ENCODE results near the gene PCYOX1L.
A peak's percentile ranks its signal among the peaks of the same experiment; 100 is the strongest.

The PCYOX1L gene

DNA sequence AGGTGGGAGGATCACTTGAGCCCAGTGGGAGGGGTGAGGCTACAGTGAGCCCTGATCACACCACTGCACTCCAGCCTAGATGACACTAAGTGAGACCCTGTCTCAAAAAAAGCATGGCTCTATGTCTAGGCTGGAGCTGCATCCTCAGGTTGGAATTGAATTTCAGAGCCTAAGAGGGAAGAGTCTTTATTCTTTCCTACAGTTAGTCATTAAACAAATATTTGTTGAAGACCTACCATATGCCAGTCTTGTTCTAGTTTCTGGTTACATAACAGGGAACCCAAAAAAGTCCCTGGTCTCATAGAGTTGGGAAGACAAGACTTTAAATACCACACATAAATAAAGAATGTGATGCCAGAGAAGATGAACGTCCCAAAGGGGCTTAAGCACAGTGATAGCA, 19.5 kb upstream of the PCYOX1L start:
- TF ChIP-seq, protein P1, sequence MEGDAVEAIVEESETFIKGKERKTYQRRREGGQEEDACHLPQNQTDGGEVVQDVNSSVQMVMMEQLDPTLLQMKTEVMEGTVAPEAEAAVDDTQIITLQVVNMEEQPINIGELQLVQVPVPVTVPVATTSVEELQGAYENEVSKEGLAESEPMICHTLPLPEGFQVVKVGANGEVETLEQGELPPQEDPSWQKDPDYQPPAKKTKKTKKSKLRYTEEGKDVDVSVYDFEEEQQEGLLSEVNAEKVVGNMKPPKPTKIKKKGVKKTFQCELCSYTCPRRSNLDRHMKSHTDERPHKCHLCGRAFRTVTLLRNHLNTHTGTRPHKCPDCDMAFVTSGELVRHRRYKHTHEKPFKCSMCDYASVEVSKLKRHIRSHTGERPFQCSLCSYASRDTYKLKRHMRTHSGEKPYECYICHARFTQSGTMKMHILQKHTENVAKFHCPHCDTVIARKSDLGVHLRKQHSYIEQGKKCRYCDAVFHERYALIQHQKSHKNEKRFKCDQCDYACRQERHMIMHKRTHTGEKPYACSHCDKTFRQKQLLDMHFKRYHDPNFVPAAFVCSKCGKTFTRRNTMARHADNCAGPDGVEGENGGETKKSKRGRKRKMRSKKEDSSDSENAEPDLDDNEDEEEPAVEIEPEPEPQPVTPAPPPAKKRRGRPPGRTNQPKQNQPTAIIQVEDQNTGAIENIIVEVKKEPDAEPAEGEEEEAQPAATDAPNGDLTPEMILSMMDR (IDR thresholded peaks at IDR 0.05; ENCODE audit: low read depth, low read length), result no peak

DNA sequence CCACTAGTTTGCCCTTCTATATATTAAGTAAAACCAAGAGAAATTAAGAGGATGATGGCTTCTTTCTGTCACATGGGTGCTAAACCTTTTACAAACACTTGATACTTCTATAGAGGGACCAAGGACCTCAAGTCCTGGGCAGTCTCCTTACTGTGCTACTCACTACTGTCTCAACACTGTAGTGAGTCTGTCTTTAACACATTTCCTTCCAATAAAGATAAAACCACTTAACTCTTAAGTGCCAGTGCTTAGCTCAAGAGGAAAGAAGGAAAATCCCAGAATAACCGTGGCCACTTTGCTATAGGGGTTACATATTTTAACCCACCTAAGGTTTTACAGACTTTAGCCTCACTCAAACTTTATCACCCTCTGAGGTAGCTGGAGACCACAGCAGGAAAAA, 16.9 kb upstream of the PCYOX1L start:
- no peak overlapping the region for H3K4me3 ChIP-seq (ENCODE audit: low read depth, low read length)
- TF ChIP-seq, protein P1 (IDR thresholded peaks at IDR 0.05; ENCODE audit: low read depth, low read length), result no peak

More for the DNA sequence above, 19.5 kb upstream of the PCYOX1L start:
- no peak overlapping the region for H3K4me3 ChIP-seq (ENCODE audit: low read depth, low read length)

DNA sequence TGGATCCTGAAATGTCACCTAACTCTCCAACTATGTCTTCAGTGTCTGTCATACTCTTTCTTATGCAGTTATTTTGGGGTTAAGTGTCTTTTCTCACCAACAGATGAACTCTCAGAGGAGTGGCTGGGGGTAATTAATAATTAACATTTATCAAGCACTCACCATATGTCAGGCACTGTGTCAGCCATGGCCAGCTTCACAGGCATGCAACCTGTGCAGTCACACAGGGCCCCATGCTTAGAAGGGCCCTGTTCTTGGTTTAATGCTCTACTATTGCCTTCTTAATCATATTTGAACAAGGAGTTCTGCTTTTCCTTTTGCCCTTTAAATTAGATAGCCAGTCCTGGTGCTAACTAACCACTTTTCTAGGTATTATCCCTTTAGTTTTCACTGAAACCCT, 16.0 kb upstream of the PCYOX1L start:
- no peak overlapping the region for H3K4me3 ChIP-seq (ENCODE audit: low read depth, low read length)
- TF ChIP-seq, protein P1 (IDR thresholded peaks at IDR 0.05; ENCODE audit: low read depth, low read length), result no peak

DNA sequence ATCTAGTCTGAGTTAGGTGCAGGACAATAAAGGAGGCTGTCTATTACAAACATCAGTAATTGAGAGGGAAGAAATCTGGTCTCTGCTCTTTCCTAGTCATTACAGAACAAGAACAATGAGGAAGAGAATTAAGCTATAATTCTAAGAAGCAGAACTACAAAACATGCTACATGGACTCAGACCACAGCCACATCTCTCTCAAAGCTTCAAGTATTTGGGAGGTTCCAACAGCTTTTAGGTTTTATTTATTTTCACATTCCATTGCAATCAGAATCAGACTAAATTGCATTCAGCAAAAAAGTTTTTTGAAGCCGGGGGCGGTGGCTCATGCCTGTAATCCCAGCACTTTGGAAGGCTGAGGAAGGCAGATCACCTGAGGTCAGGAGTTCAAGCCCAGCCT, 13.7 kb upstream of the PCYOX1L start:
- H3K4me3 ChIP-seq (ENCODE audit: low read depth, low read length), result peak overlapping the region; percentile 75; the same call in 1 of the 2 replicates
- TF ChIP-seq, protein P1 (IDR thresholded peaks at IDR 0.05; ENCODE audit: low read depth, low read length), result no peak

DNA sequence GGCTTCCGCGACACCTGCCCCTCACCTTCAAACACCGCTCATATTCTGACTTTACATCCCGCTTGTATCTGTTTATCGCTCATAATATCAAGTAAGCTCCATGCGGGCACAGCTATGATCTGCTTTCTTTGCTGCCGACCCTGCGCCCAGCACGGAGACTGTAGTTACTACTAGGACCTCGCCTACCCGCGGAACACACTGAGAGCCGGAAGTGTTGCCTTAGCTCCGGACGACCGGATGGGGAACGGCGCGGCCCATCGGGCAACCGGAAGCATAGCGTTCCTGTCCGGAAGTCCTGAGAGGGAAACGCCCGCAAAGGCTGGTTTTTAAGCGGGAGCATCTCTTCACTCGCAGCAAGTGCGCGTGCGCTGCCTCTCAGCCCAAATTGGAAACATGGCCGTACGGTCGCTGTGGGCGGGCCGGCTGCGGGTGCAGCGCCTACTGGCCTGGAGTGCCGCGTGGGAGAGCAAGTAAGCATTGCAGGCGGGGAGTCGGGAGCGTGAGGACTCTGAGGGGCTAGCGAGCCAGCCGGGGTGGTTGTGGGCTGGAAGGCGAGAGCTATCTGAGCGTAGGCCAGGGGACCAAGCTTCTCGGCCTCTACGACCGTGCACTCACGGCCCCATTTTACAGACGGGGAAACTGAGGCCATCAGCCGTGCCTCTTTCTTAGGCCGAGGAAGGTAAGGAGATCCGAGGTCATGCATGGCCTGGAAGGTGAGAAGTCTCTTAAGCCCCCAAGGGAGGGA, 12.5 kb upstream of the PCYOX1L start, which contains the start of gene GRPEL2:
Gene GRPEL2 (plus strand): TSS at position 353 of the 745 bp plus-strand sequence. CDS start 41 bp downstream, at position 394.
- TF ChIP-seq, protein P1 (IDR thresholded peaks at IDR 0.05; ENCODE audit: low read depth, low read length), result no peak
- H3K4me3 ChIP-seq (ENCODE audit: low read depth, low read length), result peak within 1 kb of the TSS; percentile 75

DNA sequence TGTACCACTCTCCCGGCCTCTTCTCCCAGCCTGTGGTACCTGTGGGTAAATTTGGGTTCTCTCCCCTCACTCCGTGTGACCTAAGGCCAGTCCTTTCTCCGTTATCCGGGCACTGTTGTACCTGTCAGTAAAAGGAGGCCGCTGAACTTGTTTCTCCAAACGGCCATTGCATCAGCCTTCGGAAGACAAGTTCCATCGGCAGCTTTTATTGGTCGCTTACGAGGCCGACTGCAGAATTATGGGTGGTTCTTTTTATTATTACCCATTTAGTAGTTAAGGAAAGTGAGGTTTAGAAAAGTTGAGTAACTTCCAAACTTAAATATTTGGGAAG, 12.0 kb upstream of the PCYOX1L start:
- TF ChIP-seq, protein P1 (IDR thresholded peaks at IDR 0.05; ENCODE audit: low read depth, low read length), result no peak
- peak overlapping the region; percentile 75 for H3K4me3 ChIP-seq (ENCODE audit: low read depth, low read length)

DNA sequence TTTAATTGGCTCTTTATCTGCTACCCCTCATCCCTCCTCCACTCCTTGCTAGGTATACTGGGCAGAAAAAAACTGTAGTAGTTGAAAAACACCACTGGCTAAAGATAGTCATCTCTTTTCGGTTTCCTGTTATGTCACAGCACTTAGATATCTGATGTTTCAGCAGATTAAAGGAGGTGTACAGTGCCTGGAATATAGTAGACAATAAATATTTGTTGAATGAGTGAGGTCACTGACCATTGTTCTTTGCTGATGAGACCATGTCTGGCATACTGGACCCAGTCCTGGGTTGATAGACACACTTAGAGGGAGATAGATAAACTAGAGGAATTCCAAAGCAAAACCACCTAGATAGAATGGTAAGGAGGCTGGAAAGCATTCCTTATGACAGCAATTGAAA, 9.3 kb upstream of the PCYOX1L start:
- H3K4me3 ChIP-seq (ENCODE audit: low read depth, low read length), result no peak overlapping the region
- TF ChIP-seq, protein P1 (IDR thresholded peaks at IDR 0.05; ENCODE audit: low read depth, low read length), result no peak
